H1 (cell line): ENCODE data around the gene CENPC. TPM values are rescaled to one million over a fixed set of nuclear protein-coding genes. Genes with fewer than 3 reads are reported as not detected.

ENCODE experiments used
- BACH1 ChIP-seq: IDR thresholded peaks from 2 replicates; pipeline ENCODE4 v1.6.1; 2012; ENCODE audit warnings: low read length, improper control_type of control experiment
- polyA plus RNA-seq, 7 experiments: library from polyadenylated mRNA; depleted of rRNA in 3 of 7; stranded (reverse) in 5 of 7; unstranded in 2 of 7; fragments of >200 nt in 5 of 7; fragments of 200-250 nt in 2 of 7; gene quantifications; 1 replicate in 5 of 7; 2 replicates in 1 of 7; 4 replicates in 1 of 7; pipeline versions ENCODE4 v1.2.1 to v1.2.3, GENCODE V29; 2011 to 2013; ENCODE audit warnings: missing spikeins in 2 of 7, mixed read lengths in 2 of 7
- total RNA-seq: library from RNA; stranded (reverse); fragmentation: NEBNext Ultra II Directional; extraction: Animal tissue kit (Norgen Biotek cat#: 25700); gene quantifications from 2 replicates; pipeline ENCODE4 v1.2.1, GENCODE V29; 2021
- TF ChIP-seq, protein P1 (sequence below): fragments of 300-600 bp; sonication (generic); IDR thresholded peaks from 2 replicates; pipeline ENCODE4 v1.7.1; 2012; ENCODE audit warnings: low read length, moderate library complexity, mild to moderate bottlenecking, inconsistent platforms; ENCODE audit not compliant: insufficient replicate concordance

The CENPC gene
- total and polyA plus RNA-seq, 2 of the 8 experiments (the other 6 are each of a cell fraction or from before 2014, with no cell fraction given): 2.8 to 15.7 TPM

DNA sequence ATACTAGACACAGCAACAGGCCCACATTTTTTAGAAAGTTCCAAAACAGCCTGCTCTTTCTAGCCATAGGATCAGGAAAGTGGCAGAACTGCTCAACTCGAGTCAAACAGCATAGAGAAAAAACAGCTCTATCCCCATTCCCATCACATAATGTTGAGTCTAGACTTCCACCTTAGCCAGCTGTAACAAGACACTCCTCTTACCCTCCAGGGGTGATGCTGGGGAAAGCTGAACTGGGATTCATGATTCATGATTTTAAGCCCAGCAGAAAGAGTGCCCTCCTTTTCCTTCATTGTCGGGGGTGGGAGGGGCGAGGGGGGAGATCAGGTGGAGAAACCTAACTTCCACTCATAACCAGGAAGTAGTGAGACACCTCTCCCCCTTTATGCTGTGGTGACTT is 86.1 kb downstream of the CENPC start (continued):
- TF ChIP-seq, protein P1, sequence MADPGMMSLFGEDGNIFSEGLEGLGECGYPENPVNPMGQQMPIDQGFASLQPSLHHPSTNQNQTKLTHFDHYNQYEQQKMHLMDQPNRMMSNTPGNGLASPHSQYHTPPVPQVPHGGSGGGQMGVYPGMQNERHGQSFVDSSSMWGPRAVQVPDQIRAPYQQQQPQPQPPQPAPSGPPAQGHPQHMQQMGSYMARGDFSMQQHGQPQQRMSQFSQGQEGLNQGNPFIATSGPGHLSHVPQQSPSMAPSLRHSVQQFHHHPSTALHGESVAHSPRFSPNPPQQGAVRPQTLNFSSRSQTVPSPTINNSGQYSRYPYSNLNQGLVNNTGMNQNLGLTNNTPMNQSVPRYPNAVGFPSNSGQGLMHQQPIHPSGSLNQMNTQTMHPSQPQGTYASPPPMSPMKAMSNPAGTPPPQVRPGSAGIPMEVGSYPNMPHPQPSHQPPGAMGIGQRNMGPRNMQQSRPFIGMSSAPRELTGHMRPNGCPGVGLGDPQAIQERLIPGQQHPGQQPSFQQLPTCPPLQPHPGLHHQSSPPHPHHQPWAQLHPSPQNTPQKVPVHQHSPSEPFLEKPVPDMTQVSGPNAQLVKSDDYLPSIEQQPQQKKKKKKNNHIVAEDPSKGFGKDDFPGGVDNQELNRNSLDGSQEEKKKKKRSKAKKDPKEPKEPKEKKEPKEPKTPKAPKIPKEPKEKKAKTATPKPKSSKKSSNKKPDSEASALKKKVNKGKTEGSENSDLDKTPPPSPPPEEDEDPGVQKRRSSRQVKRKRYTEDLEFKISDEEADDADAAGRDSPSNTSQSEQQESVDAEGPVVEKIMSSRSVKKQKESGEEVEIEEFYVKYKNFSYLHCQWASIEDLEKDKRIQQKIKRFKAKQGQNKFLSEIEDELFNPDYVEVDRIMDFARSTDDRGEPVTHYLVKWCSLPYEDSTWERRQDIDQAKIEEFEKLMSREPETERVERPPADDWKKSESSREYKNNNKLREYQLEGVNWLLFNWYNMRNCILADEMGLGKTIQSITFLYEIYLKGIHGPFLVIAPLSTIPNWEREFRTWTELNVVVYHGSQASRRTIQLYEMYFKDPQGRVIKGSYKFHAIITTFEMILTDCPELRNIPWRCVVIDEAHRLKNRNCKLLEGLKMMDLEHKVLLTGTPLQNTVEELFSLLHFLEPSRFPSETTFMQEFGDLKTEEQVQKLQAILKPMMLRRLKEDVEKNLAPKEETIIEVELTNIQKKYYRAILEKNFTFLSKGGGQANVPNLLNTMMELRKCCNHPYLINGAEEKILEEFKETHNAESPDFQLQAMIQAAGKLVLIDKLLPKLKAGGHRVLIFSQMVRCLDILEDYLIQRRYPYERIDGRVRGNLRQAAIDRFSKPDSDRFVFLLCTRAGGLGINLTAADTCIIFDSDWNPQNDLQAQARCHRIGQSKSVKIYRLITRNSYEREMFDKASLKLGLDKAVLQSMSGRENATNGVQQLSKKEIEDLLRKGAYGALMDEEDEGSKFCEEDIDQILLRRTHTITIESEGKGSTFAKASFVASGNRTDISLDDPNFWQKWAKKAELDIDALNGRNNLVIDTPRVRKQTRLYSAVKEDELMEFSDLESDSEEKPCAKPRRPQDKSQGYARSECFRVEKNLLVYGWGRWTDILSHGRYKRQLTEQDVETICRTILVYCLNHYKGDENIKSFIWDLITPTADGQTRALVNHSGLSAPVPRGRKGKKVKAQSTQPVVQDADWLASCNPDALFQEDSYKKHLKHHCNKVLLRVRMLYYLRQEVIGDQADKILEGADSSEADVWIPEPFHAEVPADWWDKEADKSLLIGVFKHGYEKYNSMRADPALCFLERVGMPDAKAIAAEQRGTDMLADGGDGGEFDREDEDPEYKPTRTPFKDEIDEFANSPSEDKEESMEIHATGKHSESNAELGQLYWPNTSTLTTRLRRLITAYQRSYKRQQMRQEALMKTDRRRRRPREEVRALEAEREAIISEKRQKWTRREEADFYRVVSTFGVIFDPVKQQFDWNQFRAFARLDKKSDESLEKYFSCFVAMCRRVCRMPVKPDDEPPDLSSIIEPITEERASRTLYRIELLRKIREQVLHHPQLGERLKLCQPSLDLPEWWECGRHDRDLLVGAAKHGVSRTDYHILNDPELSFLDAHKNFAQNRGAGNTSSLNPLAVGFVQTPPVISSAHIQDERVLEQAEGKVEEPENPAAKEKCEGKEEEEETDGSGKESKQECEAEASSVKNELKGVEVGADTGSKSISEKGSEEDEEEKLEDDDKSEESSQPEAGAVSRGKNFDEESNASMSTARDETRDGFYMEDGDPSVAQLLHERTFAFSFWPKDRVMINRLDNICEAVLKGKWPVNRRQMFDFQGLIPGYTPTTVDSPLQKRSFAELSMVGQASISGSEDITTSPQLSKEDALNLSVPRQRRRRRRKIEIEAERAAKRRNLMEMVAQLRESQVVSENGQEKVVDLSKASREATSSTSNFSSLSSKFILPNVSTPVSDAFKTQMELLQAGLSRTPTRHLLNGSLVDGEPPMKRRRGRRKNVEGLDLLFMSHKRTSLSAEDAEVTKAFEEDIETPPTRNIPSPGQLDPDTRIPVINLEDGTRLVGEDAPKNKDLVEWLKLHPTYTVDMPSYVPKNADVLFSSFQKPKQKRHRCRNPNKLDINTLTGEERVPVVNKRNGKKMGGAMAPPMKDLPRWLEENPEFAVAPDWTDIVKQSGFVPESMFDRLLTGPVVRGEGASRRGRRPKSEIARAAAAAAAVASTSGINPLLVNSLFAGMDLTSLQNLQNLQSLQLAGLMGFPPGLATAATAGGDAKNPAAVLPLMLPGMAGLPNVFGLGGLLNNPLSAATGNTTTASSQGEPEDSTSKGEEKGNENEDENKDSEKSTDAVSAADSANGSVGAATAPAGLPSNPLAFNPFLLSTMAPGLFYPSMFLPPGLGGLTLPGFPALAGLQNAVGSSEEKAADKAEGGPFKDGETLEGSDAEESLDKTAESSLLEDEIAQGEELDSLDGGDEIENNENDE: no peak
- TF ChIP-seq BACH1: no peak
